Measurements from ENCODE around the gene GLB1L3.
"Not testable (repeated sequence)": the region's sequence is repeated elsewhere in the genome, so short reads cannot be mapped to it uniquely, and the experiment has no call there.

GLB1L3 gene

DNA sequence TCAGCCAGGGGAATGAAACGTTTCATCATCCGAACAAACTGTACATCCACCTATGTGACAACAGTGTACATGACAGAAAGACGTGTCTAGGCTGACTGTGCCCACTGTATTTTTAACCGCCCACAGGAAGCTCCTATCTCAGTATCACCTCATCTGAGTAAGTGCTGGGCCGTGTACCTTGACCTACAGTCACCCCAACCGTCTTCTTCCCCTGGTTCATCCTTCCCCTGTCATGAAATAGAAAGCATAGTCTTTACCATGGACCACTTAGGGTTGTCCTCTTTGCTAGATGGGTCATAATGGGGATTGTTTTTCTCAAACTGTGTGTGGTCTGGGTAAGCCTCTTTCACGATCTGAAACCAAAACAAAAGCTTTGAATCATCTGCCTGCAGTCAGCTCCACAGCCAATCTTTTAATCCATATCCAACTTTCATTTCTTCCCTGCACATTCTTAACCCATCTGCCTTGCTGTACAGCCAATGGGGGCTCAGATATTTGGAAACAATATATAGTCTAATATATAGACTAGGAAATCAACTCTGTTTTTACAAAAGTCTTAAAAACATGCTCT, 27.2 kb upstream of the GLB1L3 start:
- peaks cover 11% of the 10 kb centered on the region for H3K4me1 ChIP-seq (ENCODE audit: control insufficient read depth, insufficient read depth, low read length, poor library complexity, severe bottlenecking)
- no peaks in the 10 kb centered on the region for H3K27me3 ChIP-seq (replicated peaks; ENCODE audit: control insufficient read depth, insufficient read depth, low read length, poor library complexity, severe bottlenecking)
- H3K36me3 ChIP-seq (ENCODE audit: control insufficient read depth, insufficient read depth, low read length), result peaks cover 54% of the 10 kb centered on the region
- no peaks in the 10 kb centered on the region for H3K9me3 ChIP-seq (ENCODE audit: control insufficient read depth, low read length)
- no peak overlapping the region for H3K4me3 ChIP-seq (ENCODE audit: insufficient read depth, low read depth, low read length, poor library complexity, severe bottlenecking)
- no peak overlapping the region for H3K27ac ChIP-seq (ENCODE audit: insufficient read depth, low read length, poor library complexity, severe bottlenecking)
- DNase-seq, result no peak

DNA sequence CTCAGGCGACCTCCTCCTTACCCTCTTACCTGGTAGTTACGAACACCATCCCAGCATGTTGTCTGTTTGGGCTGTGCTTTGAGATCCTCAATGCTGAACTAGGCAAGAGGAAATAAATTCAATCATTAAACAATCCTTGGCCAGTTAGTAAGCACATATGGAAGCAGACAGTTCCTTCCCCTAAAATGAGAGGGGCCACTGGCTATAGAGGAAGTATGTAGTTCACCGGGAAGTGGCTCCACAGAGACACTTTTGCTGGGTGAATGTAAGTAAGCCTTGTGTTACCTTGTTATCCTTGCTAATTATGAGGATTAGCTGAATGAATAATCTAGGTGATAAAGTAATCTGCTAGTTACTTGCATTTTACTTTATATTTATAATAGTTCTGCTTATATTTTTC, 25.9 kb upstream of the GLB1L3 start:
- no peaks in the 10 kb centered on the region for H3K27me3 ChIP-seq (replicated peaks; ENCODE audit: control insufficient read depth, insufficient read depth, low read length, poor library complexity, severe bottlenecking)
- H3K4me1 ChIP-seq (ENCODE audit: control insufficient read depth, insufficient read depth, low read length, poor library complexity, severe bottlenecking), result peaks cover 13% of the 10 kb centered on the region
- DNase-seq, result no peak
- H3K4me3 ChIP-seq (ENCODE audit: insufficient read depth, low read depth, low read length, poor library complexity, severe bottlenecking), result no peak overlapping the region
- no peaks in the 10 kb centered on the region for H3K9me3 ChIP-seq (ENCODE audit: control insufficient read depth, low read length)
- no peak overlapping the region for H3K27ac ChIP-seq (ENCODE audit: insufficient read depth, low read length, poor library complexity, severe bottlenecking)
- H3K36me3 ChIP-seq (ENCODE audit: control insufficient read depth, insufficient read depth, low read length), result peaks cover 43% of the 10 kb centered on the region

DNA sequence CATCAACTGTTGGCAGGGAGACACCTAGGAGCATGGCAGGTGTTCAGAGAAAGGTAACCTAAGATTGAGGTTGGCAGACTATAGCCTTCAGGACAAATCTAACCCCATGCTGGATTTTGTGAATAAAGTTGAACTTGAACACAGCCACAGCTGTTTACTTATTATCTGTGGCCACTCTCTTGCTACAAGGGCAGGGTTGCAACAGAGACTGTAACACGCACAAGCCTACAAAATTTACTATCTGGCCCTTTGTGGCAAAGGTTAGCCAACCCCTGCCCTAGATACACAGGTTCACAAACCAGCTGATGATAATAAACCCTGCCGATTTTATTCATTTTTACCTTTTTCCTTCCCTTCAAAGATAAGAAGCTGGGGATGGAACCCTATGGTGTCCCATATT, 25.5 kb upstream of the GLB1L3 start:
- DNase-seq, result no peak
- H3K4me1 ChIP-seq (ENCODE audit: control insufficient read depth, insufficient read depth, low read length, poor library complexity, severe bottlenecking), result peaks cover 13% of the 10 kb centered on the region
- no peaks in the 10 kb centered on the region for H3K9me3 ChIP-seq (ENCODE audit: control insufficient read depth, low read length)
- H3K4me3 ChIP-seq (ENCODE audit: insufficient read depth, low read depth, low read length, poor library complexity, severe bottlenecking), result no peak overlapping the region
- H3K36me3 ChIP-seq (ENCODE audit: control insufficient read depth, insufficient read depth, low read length), result peaks cover 40% of the 10 kb centered on the region
- no peak overlapping the region for H3K27ac ChIP-seq (ENCODE audit: insufficient read depth, low read length, poor library complexity, severe bottlenecking)
- no peaks in the 10 kb centered on the region for H3K27me3 ChIP-seq (replicated peaks; ENCODE audit: control insufficient read depth, insufficient read depth, low read length, poor library complexity, severe bottlenecking)

DNA sequence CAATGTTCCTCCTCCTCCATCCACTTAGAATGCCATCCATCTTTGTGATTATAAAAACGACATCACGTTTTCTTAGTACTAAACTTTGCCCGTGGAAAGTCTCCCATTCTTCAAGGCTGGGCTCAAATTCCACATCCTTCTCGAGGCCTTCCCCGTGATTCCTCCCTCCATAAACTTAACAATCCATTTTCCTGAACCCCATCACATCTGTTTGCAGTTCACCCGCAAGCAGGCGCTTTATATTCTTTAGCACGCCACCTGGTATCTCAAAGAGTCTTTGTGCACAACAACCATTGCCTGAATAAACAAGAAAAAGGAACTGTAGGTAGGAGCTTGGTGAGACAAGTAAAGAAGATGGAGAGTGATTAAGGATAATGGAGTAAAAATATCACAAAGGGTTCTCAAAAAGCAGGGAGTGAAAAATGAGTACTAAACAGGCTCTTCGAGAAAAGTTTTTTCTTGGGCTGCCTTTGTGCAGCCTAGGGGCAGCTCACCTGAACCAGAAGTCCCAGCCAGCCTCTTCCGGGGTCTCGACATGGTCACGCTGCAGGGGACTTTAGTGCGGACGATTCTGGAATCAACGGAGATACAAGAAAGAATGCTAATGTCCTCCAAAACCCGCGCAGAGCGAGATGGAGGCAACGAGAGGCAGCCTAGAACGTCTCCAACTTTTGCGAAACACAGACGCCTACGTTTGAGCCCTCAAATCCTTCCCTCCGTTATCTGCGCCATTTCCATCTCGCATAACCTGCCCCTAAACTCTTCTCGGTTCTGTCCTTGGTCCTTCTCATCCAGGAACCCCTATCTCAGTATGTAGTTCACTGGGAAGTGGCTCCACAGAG, 23.6 kb upstream of the GLB1L3 start:
- Histone ChIP-seq H3K9me3 (ENCODE audit: control insufficient read depth, low read length) (no peaks in the 10 kb centered on the region), H3K27me3 (replicated peaks; ENCODE audit: control insufficient read depth, insufficient read depth, low read length, poor library complexity, severe bottlenecking) (no peaks in the 10 kb centered on the region), H3K4me1 (ENCODE audit: control insufficient read depth, insufficient read depth, low read length, poor library complexity, severe bottlenecking) (peaks cover 13% of the 10 kb centered on the region), H3K4me3 (ENCODE audit: insufficient read depth, low read depth, low read length, poor library complexity, severe bottlenecking) (peak overlapping the region; percentile 70), H3K27ac (ENCODE audit: insufficient read depth, low read length, poor library complexity, severe bottlenecking) (peak overlapping the region; percentile 29), H3K36me3 (ENCODE audit: control insufficient read depth, insufficient read depth, low read length) (peaks cover 30% of the 10 kb centered on the region)
- DNase-seq, result no peak

DNA sequence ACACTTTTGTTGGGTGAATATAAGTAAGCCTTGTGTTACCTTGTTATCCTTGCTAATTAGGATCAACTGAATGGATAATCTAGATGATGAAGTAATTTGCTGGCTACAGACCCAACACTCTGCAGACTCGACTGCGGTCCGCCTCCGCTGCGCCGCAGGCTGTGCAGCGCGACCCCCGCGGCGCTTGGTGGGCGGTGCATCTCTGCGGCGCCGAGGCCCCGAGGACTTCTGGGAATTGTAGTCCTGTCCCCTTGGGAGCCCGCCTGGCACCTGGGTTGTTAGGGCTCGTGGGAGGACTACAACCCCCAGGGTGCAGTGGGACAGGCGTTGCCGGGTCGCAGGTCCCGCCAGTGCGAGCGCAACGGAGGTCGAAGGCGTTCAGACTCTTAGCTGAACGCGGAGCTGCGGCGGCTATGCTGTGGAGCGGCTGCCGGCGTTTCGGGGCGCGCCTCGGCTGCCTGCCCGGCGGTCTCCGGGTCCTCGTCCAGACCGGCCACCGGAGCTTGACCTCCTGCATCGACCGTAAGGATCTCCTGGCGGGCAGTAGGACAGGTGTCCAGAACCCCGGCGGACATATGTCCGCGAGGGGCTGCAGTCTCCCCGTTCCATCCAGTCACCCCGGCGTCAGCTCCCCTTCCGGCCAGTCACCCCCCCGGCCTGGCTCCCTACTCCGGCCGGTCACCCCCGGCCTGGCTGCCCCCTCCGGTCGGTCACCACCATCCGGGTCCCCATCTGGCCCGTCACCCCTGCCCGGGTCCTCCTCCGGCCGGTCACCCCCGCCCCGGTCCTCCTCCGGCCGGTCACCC, 22.8 kb upstream of the GLB1L3 start, which contains the start of the genes ACAD8 and THYN1:
Gene ACAD8 (plus strand): TSS at position 381 of the 806 bp plus-strand sequence. CDS start 33 bp downstream, at position 414.
Gene THYN1 (minus strand): TSS at position 165 of the 806 bp plus-strand sequence. CDS start 470 bp downstream, outside the sequence.
- H3K4me1 ChIP-seq (ENCODE audit: control insufficient read depth, insufficient read depth, low read length, poor library complexity, severe bottlenecking), result peaks cover 13% of the 10 kb centered on the region
- H3K27me3 ChIP-seq (replicated peaks; ENCODE audit: control insufficient read depth, insufficient read depth, low read length, poor library complexity, severe bottlenecking), result no peaks in the 10 kb centered on the region
- H3K9me3 ChIP-seq (ENCODE audit: control insufficient read depth, low read length), result no peaks in the 10 kb centered on the region
- H3K4me3 ChIP-seq (ENCODE audit: insufficient read depth, low read depth, low read length, poor library complexity, severe bottlenecking), result peak within 1 kb of the TSS; percentile 70
- H3K36me3 ChIP-seq (ENCODE audit: control insufficient read depth, insufficient read depth, low read length), result peaks cover 24% of the 10 kb centered on the region
- peak within 1 kb of the TSS; percentile 58 for H3K27ac ChIP-seq (ENCODE audit: insufficient read depth, low read length, poor library complexity, severe bottlenecking)
- peak; percentile 88 to 94 (median 93) for DNase-seq

DNA sequence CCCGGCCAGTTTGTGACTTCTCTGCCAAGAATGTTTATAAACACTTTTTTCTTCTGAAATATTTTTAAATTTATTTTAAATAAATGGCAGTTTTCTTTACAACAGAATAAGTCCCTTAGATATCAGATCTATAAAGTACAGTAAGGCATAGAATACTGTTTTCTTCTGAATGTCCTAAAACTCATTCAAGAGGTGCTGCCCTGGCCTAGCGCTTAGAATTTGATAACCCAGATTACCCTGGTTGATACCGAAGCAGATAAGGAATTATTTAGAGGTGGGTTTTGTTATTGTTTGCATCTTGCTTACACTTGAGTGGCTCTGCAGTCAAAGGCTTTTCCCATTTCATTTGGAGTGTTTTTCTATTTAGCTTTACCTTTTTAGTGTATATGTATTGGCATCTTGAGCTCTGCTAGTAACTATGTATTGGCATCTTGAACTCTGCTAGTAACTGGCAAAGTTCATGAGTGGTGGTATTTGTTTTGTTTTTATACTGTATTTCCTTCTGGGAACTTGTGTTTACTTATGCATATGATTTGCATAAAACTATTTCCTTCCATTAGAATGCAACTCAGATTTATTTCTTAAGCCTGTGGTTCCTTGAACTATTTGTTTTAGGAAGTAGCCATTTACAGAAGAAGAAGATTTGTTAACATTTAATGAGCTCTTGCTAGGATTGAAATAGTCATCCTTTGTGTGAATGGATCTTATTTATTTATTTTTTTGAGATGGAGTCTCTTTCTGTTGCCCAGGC, 21.6 kb upstream of the GLB1L3 start:
- H3K9me3 ChIP-seq (ENCODE audit: control insufficient read depth, low read length), result no peaks in the 10 kb centered on the region
- H3K27me3 ChIP-seq (replicated peaks; ENCODE audit: control insufficient read depth, insufficient read depth, low read length, poor library complexity, severe bottlenecking), result no peaks in the 10 kb centered on the region
- no peak overlapping the region for H3K27ac ChIP-seq (ENCODE audit: insufficient read depth, low read length, poor library complexity, severe bottlenecking)
- no peak overlapping the region for H3K4me3 ChIP-seq (ENCODE audit: insufficient read depth, low read depth, low read length, poor library complexity, severe bottlenecking)
- DNase-seq, result no peak
- H3K36me3 ChIP-seq (ENCODE audit: control insufficient read depth, insufficient read depth, low read length), result peaks cover 22% of the 10 kb centered on the region
- H3K4me1 ChIP-seq (ENCODE audit: control insufficient read depth, insufficient read depth, low read length, poor library complexity, severe bottlenecking), result peaks cover 13% of the 10 kb centered on the region

DNA sequence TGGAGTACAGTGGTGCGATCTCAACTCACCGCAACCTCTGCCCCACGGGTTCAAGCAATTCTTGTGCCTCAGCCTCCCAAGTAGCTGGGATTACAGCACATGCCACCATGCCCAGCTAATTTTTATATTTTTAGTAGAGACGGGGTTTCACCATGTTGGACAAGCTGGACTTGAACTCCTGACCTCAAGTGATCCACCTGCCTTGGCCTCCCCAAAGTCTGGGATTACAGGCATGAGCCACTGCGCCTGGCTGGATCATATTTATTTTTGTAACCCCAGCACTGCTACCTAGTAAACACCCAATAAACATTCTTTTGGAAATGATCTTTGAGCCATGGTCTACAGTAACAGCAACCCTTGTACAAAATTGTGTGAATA, 21.0 kb upstream of the GLB1L3 start:
- not testable (repeated sequence) for H3K27me3 ChIP-seq (replicated peaks; ENCODE audit: control insufficient read depth, insufficient read depth, low read length, poor library complexity, severe bottlenecking); DNase-seq; H3K4me3 ChIP-seq (ENCODE audit: insufficient read depth, low read depth, low read length, poor library complexity, severe bottlenecking); H3K27ac ChIP-seq (ENCODE audit: insufficient read depth, low read length, poor library complexity, severe bottlenecking); H3K9me3 ChIP-seq (ENCODE audit: control insufficient read depth, low read length)
- peaks cover 22% of the 10 kb centered on the region for H3K36me3 ChIP-seq (ENCODE audit: control insufficient read depth, insufficient read depth, low read length)
- peaks cover 13% of the 10 kb centered on the region for H3K4me1 ChIP-seq (ENCODE audit: control insufficient read depth, insufficient read depth, low read length, poor library complexity, severe bottlenecking)

DNA sequence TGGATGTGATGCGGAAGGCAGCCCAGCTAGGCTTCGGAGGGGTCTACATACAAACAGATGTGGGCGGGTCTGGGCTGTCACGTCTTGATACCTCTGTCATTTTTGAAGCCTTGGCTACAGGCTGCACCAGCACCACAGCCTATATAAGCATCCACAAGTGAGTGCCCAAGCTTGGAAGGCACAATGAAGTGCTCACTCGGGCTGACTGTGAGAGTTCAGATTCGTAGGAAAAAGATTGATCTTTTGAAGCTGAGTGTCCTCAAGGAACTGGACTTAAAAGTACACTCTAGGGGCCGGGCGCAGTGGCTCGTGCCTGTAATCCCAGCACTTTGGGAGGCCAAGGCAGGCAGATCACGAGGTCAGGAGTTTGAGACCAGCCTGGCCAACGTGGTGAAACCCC, 19.1 kb upstream of the GLB1L3 start:
- H3K9me3 ChIP-seq (ENCODE audit: control insufficient read depth, low read length), result no peaks in the 10 kb centered on the region
- peaks cover 12% of the 10 kb centered on the region for H3K4me1 ChIP-seq (ENCODE audit: control insufficient read depth, insufficient read depth, low read length, poor library complexity, severe bottlenecking)
- no peak overlapping the region for H3K27ac ChIP-seq (ENCODE audit: insufficient read depth, low read length, poor library complexity, severe bottlenecking)
- H3K27me3 ChIP-seq (replicated peaks; ENCODE audit: control insufficient read depth, insufficient read depth, low read length, poor library complexity, severe bottlenecking), result no peaks in the 10 kb centered on the region
- DNase-seq, result no peak
- H3K36me3 ChIP-seq (ENCODE audit: control insufficient read depth, insufficient read depth, low read length), result peaks cover 34% of the 10 kb centered on the region
- no peak overlapping the region for H3K4me3 ChIP-seq (ENCODE audit: insufficient read depth, low read depth, low read length, poor library complexity, severe bottlenecking)

DNA sequence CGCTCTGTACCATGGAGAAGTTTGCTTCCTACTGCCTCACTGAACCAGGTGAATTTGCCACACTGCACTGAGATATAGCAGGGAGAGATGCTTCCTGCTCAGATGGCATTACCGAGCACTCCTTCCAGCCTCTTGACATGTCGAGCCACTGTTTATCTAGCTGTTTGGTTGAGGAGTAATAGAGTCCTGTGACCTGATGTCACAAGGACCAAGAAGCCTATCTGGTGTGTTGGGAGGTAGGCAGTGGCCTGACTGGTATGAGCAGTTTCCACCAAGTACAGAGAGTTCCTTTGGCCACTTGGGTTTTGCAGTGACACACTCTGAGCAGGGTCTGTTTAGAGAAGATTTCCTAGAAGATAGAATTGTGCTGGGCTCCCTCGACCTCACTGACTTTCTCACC, 17.6 kb upstream of the GLB1L3 start:
- Histone ChIP-seq H3K27ac (ENCODE audit: insufficient read depth, low read length, poor library complexity, severe bottlenecking) (no peak overlapping the region), H3K9me3 (ENCODE audit: control insufficient read depth, low read length) (no peaks in the 10 kb centered on the region), H3K4me3 (ENCODE audit: insufficient read depth, low read depth, low read length, poor library complexity, severe bottlenecking) (no peak overlapping the region), H3K27me3 (replicated peaks; ENCODE audit: control insufficient read depth, insufficient read depth, low read length, poor library complexity, severe bottlenecking) (no peaks in the 10 kb centered on the region), H3K4me1 (ENCODE audit: control insufficient read depth, insufficient read depth, low read length, poor library complexity, severe bottlenecking) (peaks cover 5% of the 10 kb centered on the region), H3K36me3 (ENCODE audit: control insufficient read depth, insufficient read depth, low read length) (peaks cover 43% of the 10 kb centered on the region)
- DNase-seq, result no peak

Data from effector memory CD4-positive, alpha-beta T cell (primary cell).